SU-DHL-6 (cell line): Measurements from ENCODE around the gene SETD2.
"Not testable (repeated sequence)": the region's sequence is repeated elsewhere in the genome, so short reads cannot be mapped to it uniquely, and the experiment has no call there.

Source experiments
- H2AFZ ChIP-seq: fragments of 200-600 bp; sonication (generic); 2 replicates; pipeline ENCODE4 v1.6.1; 2014; ENCODE audit warnings: low read depth, mild to moderate bottlenecking, moderate library complexity, mixed read lengths, antibody characterized with exemption, low read length; ENCODE audit not compliant: severe bottlenecking
- H3F3A ChIP-seq: fragments of 200-600 bp; shearing (Covaris generic); 2 replicates; pipeline ENCODE4 v1.6.0; 2016; ENCODE audit warnings: antibody characterized with exemption, mild to moderate bottlenecking; ENCODE audit not compliant: insufficient read depth
- H3K27ac ChIP-seq: fragments of 200-600 bp; sonication (generic); 2 replicates; pipeline ENCODE4 v1.5.1; 2016; ENCODE audit warnings: low read depth, mild to moderate bottlenecking, low read length, moderate library complexity, mixed read lengths
- H3K27me3 ChIP-seq: fragments of 200-600 bp; sonication (generic), shearing (Covaris generic); 2 replicates; pipeline ENCODE4 v1.6.0; 2014; ENCODE audit warnings: mild to moderate bottlenecking, low read length
- H3K36me3 ChIP-seq: fragments of 200-600 bp; sonication (generic); 2 replicates; pipeline ENCODE4 v1.6.1; 2014; ENCODE audit warnings: mild to moderate bottlenecking, low read length, mixed read lengths
- H3K4me2 ChIP-seq: fragments of 300-600, 200-600 bp; shearing (Covaris generic), sonication (generic); 2 replicates; pipeline ENCODE4 v1.6.0; 2014; ENCODE audit warnings: low read length, low read depth, mild to moderate bottlenecking; ENCODE audit not compliant: poor library complexity, severe bottlenecking
- H3K4me3 ChIP-seq: fragments of 200-600 bp; sonication (generic); 2 replicates; pipeline ENCODE4 v1.5.1; 2014; ENCODE audit warnings: antibody characterized with exemption, low read length, mild to moderate bottlenecking, mixed read lengths; ENCODE audit not compliant: insufficient read depth, poor library complexity, severe bottlenecking
- H3K79me2 ChIP-seq: fragments of 200-600 bp; sonication (generic); 2 replicates; pipeline ENCODE4 v1.6.1; 2014; ENCODE audit warnings: mild to moderate bottlenecking, low read length, moderate library complexity; ENCODE audit not compliant: insufficient read depth
- H3K9ac ChIP-seq: fragments of 200-600 bp; sonication (generic); 2 replicates; pipeline ENCODE4 v1.7.0; 2014; ENCODE audit warnings: mild to moderate bottlenecking, low read length
- H3K9me2 ChIP-seq: fragments of 200-600 bp; sonication (generic); replicated peaks from 2 replicates; pipeline ENCODE4 v1.6.1; 2014; ENCODE audit warnings: low read length; ENCODE audit not compliant: insufficient read depth
- H3K9me3 ChIP-seq: fragments of 200-600 bp; sonication (generic); 2 replicates; pipeline ENCODE4 v1.6.1; 2014; ENCODE audit warnings: low read length, mixed read lengths; ENCODE audit not compliant: insufficient read depth
- H4K20me1 ChIP-seq: fragments of 200-600 bp; sonication (generic); 2 replicates; pipeline ENCODE4 v1.6.1; 2014; ENCODE audit warnings: low read depth, mild to moderate bottlenecking, antibody characterized with exemption, low read length, moderate library complexity, mixed read lengths
- CTCF ChIP-seq: fragments of 200-600 bp; sonication (generic); IDR thresholded peaks from one replicate; pipeline ENCODE4 v1.5.1; 2017; ENCODE audit warnings: antibody characterized with exemption, mild to moderate bottlenecking, low read length, moderate library complexity; ENCODE audit not compliant: insufficient read depth, poor library complexity, severe bottlenecking
- EZH2phosphoT487 ChIP-seq: fragments of 200-600 bp; sonication (generic), shearing (Covaris generic); conservative IDR thresholded peaks from 2 replicates; pipeline ENCODE4 v1.6.1; 2018; ENCODE audit warnings: mild to moderate bottlenecking, antibody characterized with exemption, low read length, moderate library complexity, mixed read lengths

Gene SETD2

GRCh38 chr3:47035645-47036044, 128.3 kb downstream of the SETD2 start:
- no peaks in the 10 kb centered on the region for H3K79me2 ChIP-seq
- H3K4me3 ChIP-seq, result no peak overlapping the region
- peaks cover 34% of the 10 kb centered on the region for H3K36me3 ChIP-seq
- H3K9ac ChIP-seq, result no peak overlapping the region
- no peak overlapping the region for H3K4me2 ChIP-seq
- H4K20me1 ChIP-seq, result no peaks in the 10 kb centered on the region
- no peaks in the 10 kb centered on the region for H3K9me3 ChIP-seq
- TF ChIP-seq CTCF (no peak), EZH2phosphoT487 (no peak)
- no peak overlapping the region for H2AFZ ChIP-seq
- no peak overlapping the region for H3K27ac ChIP-seq
- no peaks in the 10 kb centered on the region for H3K27me3 ChIP-seq
- no peaks in the 10 kb centered on the region for H3K9me2 ChIP-seq
- peaks cover 12% of the 10 kb centered on the region for H3F3A ChIP-seq

GRCh38 chr3:47034868-47035489, 128.9 kb downstream of the SETD2 start:
- Histone ChIP-seq H3K9me2 (no peaks in the 10 kb centered on the region), H2AFZ (no peak overlapping the region), H3K9me3 (no peaks in the 10 kb centered on the region), H3K9ac (no peak overlapping the region), H3K4me3 (no peak overlapping the region), H3K27ac (no peak overlapping the region), H3F3A (peaks cover 12% of the 10 kb centered on the region), H3K27me3 (no peaks in the 10 kb centered on the region), H3K36me3 (peaks cover 27% of the 10 kb centered on the region), H3K79me2 (no peaks in the 10 kb centered on the region), H4K20me1 (no peaks in the 10 kb centered on the region), H3K4me2 (no peak overlapping the region)
- TF ChIP-seq EZH2phosphoT487, result no peak
- TF ChIP-seq CTCF, result no peak

GRCh38 chr3:47031041-47031440, 132.9 kb downstream of the SETD2 start:
- H3K9ac ChIP-seq, H3K9me3 ChIP-seq, H3K27ac ChIP-seq, H3K4me2 ChIP-seq, H3F3A ChIP-seq, H4K20me1 ChIP-seq, H3K4me3 ChIP-seq, H3K9me2 ChIP-seq, H3K27me3 ChIP-seq, H2AFZ ChIP-seq: not testable (repeated sequence)
- Histone ChIP-seq H3K36me3 (peaks cover 22% of the 10 kb centered on the region), H3K79me2 (peaks cover 14% of the 10 kb centered on the region; the same call in 1 of the 2 replicates)

- TF ChIP-seq EZH2phosphoT487 (no peak), CTCF (no peak)
- peaks cover 30% of the 10 kb centered on the region; the same call in 1 of the 2 replicates for H3K79me2 ChIP-seq
- H4K20me1 ChIP-seq, result no peaks in the 10 kb centered on the region
- H3K4me3 ChIP-seq, result no peak overlapping the region
- H3K36me3 ChIP-seq, result peaks cover 7% of the 10 kb centered on the region; the same call in 1 of the 2 replicates
- H3K4me2 ChIP-seq, result no peak overlapping the region
- H3F3A ChIP-seq, result peaks cover 4% of the 10 kb centered on the region; the same call in 1 of the 2 replicates
- no peaks in the 10 kb centered on the region for H3K9me3 ChIP-seq
- no peak overlapping the region for H3K27ac ChIP-seq
- no peaks in the 10 kb centered on the region for H3K27me3 ChIP-seq
- H2AFZ ChIP-seq, result no peak overlapping the region
- H3K9ac ChIP-seq, result no peak overlapping the region
- H3K9me2 ChIP-seq, result no peaks in the 10 kb centered on the region
Observed at GRCh38 chr3:47028667-47029066, 135.2 kb downstream of the SETD2 start.
